ENCODE results near the gene PHACTR3. TPM values are rescaled to one million over a fixed set of nuclear protein-coding genes. Genes with fewer than 3 reads are reported as not detected.

Gene PHACTR3
- total RNA-seq, 1 experiment from 2014 or later = not detected

DNA sequence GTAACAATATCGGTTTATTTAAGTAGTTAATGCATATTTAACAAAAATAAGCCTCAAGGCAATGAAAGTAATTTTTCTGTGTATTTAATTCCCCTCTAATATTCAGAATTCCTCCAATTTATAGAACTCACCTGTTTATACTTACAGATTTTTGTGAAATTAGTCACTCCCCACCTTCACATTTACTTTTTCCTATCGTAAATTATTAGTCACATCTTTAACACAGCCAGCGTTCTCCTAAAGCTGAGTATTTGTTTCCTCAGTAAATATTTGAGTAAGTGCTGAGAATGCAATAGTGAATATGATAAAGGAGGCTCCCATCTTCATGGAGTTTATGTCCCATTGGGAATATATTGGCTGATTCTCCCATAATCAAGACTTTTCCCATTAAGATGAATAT is 241.1 kb downstream of the PHACTR3 start:
- H3K27ac ChIP-seq (ENCODE audit: low read depth, low read length) = no peak overlapping the region
- H3K36me3 ChIP-seq (ENCODE audit: control insufficient read depth in 1 of 2, insufficient read depth in 2 of 2, low read length in 2 of 2) = no peaks in the 10 kb centered on the region
- H4K20me1 ChIP-seq (ENCODE audit: insufficient read depth) = no peaks in the 10 kb centered on the region
- POLR2A ChIA-PET = no interaction called here
- no peaks in the 10 kb centered on the region for H3K9me2 ChIP-seq (ENCODE audit: insufficient read depth)
- BruUV-seq (replicated peaks) = no TSS peak
- H3K9ac ChIP-seq (ENCODE audit: low read length) = no peak overlapping the region
- DNase-seq (ENCODE audit: low read depth, low spot score) (no peak), ATAC-seq (no peak)
- intact Hi-C loops (cut with micrococcal nuclease) = no loop called here
- H2AFZ ChIP-seq (ENCODE audit: low read depth, low read length, poor library complexity, severe bottlenecking) = no peak overlapping the region
- H3K9me3 ChIP-seq (ENCODE audit: control insufficient read depth in 1 of 2, insufficient read depth in 1 of 2, low read depth in 1 of 2, low read length in 2 of 2) = no peaks in the 10 kb centered on the region
- peaks cover 63% of the 10 kb centered on the region for H3K27me3 ChIP-seq (ENCODE audit: insufficient read depth, low read length)
- no peak overlapping the region for H3K4me2 ChIP-seq (ENCODE audit: low read length)
- CTCF ChIA-PET = no interaction called here
- TF ChIP-seq, protein P1, sequence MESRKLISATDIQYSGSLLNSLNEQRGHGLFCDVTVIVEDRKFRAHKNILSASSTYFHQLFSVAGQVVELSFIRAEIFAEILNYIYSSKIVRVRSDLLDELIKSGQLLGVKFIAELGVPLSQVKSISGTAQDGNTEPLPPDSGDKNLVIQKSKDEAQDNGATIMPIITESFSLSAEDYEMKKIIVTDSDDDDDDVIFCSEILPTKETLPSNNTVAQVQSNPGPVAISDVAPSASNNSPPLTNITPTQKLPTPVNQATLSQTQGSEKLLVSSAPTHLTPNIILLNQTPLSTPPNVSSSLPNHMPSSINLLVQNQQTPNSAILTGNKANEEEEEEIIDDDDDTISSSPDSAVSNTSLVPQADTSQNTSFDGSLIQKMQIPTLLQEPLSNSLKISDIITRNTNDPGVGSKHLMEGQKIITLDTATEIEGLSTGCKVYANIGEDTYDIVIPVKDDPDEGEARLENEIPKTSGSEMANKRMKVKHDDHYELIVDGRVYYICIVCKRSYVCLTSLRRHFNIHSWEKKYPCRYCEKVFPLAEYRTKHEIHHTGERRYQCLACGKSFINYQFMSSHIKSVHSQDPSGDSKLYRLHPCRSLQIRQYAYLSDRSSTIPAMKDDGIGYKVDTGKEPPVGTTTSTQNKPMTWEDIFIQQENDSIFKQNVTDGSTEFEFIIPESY (IDR thresholded peaks at IDR 0.05; ENCODE audit: extremely low read depth, insufficient replicate concordance, low read length) = no peak
- TF ChIP-seq ELF1 (IDR thresholded peaks at IDR 0.05; ENCODE audit: borderline replicate concordance, low read depth) (no peak), CEBPB (IDR thresholded peaks at IDR 0.05; ENCODE audit: low read depth) (no peak), EGR1 (IDR thresholded peaks at IDR 0.05; ENCODE audit: low read depth) (no peak)
- TF ChIP-seq, protein P2, sequence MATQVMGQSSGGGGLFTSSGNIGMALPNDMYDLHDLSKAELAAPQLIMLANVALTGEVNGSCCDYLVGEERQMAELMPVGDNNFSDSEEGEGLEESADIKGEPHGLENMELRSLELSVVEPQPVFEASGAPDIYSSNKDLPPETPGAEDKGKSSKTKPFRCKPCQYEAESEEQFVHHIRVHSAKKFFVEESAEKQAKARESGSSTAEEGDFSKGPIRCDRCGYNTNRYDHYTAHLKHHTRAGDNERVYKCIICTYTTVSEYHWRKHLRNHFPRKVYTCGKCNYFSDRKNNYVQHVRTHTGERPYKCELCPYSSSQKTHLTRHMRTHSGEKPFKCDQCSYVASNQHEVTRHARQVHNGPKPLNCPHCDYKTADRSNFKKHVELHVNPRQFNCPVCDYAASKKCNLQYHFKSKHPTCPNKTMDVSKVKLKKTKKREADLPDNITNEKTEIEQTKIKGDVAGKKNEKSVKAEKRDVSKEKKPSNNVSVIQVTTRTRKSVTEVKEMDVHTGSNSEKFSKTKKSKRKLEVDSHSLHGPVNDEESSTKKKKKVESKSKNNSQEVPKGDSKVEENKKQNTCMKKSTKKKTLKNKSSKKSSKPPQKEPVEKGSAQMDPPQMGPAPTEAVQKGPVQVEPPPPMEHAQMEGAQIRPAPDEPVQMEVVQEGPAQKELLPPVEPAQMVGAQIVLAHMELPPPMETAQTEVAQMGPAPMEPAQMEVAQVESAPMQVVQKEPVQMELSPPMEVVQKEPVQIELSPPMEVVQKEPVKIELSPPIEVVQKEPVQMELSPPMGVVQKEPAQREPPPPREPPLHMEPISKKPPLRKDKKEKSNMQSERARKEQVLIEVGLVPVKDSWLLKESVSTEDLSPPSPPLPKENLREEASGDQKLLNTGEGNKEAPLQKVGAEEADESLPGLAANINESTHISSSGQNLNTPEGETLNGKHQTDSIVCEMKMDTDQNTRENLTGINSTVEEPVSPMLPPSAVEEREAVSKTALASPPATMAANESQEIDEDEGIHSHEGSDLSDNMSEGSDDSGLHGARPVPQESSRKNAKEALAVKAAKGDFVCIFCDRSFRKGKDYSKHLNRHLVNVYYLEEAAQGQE (IDR thresholded peaks at IDR 0.05; ENCODE audit: low read depth) = no peak
- RAD21 ChIA-PET (ENCODE audit: low non-redundant PET in 1 of 2, low total read pairs in 2 of 2, uncharacterized antibody in 2 of 2, unreplicated experiment in 2 of 2) = no interaction called here
- no peaks in the 10 kb centered on the region for H3K79me2 ChIP-seq (ENCODE audit: insufficient read depth, low read length)
- no peaks in the 10 kb centered on the region for H3K4me1 ChIP-seq (ENCODE audit: control insufficient read depth in 1 of 2, insufficient read depth in 2 of 2, low read length in 2 of 2)
- H3K4me3 ChIP-seq (replicated peaks in 1 of 2; ENCODE audit: low read depth in 1 of 2, low read length in 2 of 2) = no peak overlapping the region

Data from HCT116 (cell line).